Suprapubic skin (tissue), 4 donors: ENCODE data around the gene FCRL2. TPM values are rescaled to one million over a fixed set of nuclear protein-coding genes. Genes with fewer than 3 reads are reported as not detected.

Experiments
- DNase-seq, 2 donors: peaks; one replicate each; pipeline ENCODE4 v3.0.0-alpha.2; 2019; ENCODE audit warnings: low spot score in 2 of 2
- H3K27ac ChIP-seq: fragments of 200-600 bp; sonication (generic); one replicate; pipeline ENCODE4 v1.5.1; 2019
- H3K27me3 ChIP-seq: fragments of 200-600 bp; sonication (generic); one replicate; pipeline ENCODE4 v1.5.1; 2019
- H3K36me3 ChIP-seq: fragments of 200-600 bp; sonication (generic); one replicate; pipeline ENCODE4 v1.5.1; 2019
- H3K4me1 ChIP-seq: fragments of 200-600 bp; sonication (generic); one replicate; pipeline ENCODE4 v1.5.1; 2019
- H3K4me3 ChIP-seq: fragments of 200-600 bp; sonication (generic); one replicate; pipeline ENCODE4 v1.5.1; 2019; ENCODE audit warnings: mild to moderate bottlenecking
- H3K9me3 ChIP-seq: fragments of 200-600 bp; sonication (generic); one replicate; pipeline ENCODE4 v1.5.1; 2019
- EP300 ChIP-seq: sonication (generic); formaldehyde crosslinking; IDR thresholded peaks from one replicate; pipeline ENCODE4 v1.6.1; 2017; ENCODE audit warnings: antibody characterized with exemption
- POLR2A ChIP-seq, 2 donors: fragments of 450-650 bp; IDR thresholded peaks; one replicate each; pipeline ENCODE4 v1.6.1; 2017; ENCODE audit warnings: antibody characterized with exemption in 2 of 2, mild to moderate bottlenecking in 2 of 2, moderate library complexity in 2 of 2
- POLR2AphosphoS5 ChIP-seq, 3 donors: sonication (generic); formaldehyde crosslinking; IDR thresholded peaks; one replicate each; pipeline ENCODE4 v1.6.1; 2017; ENCODE audit warnings: antibody characterized with exemption in 3 of 3
- WGBS: methylation state at CpG from one replicate; pipeline ENCODE4 v1.1.5; 2018; 5-methylcytosine and 5-hydroxymethylcytosine counted together
- total RNA-seq, 4 donors: library from RNA; depleted of rRNA; stranded (reverse); fragments of >200 nt; gene quantifications; one replicate each; pipeline ENCODE4 v1.1.0, GENCODE V29; 2016
- TF ChIP-seq, protein P1 (sequence below), 2 donors: fragments of 200-600 bp in 1 of 2; fragments of 450-650 bp in 1 of 2; sonication (generic) in 1 of 2; IDR thresholded peaks; one replicate each; pipeline ENCODE4 v1.5.1; 2016 to 2019; ENCODE audit warnings: antibody characterized with exemption in 2 of 2, mild to moderate bottlenecking in 1 of 2, moderate library complexity in 1 of 2

The FCRL2 gene
- total RNA-seq, 4 donors from 2014 or later: not detected

GRCh38 chr1:157721985-157722384 is 54.9 kb downstream of the FCRL2 start:
- H3K4me1 ChIP-seq: no peaks in the 10 kb centered on the region
- H3K27ac ChIP-seq: no peak overlapping the region
- WGBS: 100% methylated on average over 1 of the region's 1 CpG
- DNase-seq: no peak
- H3K27me3 ChIP-seq: no peaks in the 10 kb centered on the region
- peaks cover 5% of the 10 kb centered on the region for H3K9me3 ChIP-seq
- no peaks in the 10 kb centered on the region for H3K36me3 ChIP-seq
- H3K4me3 ChIP-seq: no peak overlapping the region
- TF ChIP-seq POLR2AphosphoS5 (IDR thresholded peaks at IDR 0.05): no peak
- TF ChIP-seq, protein P1, sequence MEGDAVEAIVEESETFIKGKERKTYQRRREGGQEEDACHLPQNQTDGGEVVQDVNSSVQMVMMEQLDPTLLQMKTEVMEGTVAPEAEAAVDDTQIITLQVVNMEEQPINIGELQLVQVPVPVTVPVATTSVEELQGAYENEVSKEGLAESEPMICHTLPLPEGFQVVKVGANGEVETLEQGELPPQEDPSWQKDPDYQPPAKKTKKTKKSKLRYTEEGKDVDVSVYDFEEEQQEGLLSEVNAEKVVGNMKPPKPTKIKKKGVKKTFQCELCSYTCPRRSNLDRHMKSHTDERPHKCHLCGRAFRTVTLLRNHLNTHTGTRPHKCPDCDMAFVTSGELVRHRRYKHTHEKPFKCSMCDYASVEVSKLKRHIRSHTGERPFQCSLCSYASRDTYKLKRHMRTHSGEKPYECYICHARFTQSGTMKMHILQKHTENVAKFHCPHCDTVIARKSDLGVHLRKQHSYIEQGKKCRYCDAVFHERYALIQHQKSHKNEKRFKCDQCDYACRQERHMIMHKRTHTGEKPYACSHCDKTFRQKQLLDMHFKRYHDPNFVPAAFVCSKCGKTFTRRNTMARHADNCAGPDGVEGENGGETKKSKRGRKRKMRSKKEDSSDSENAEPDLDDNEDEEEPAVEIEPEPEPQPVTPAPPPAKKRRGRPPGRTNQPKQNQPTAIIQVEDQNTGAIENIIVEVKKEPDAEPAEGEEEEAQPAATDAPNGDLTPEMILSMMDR (IDR thresholded peaks at IDR 0.05): no peak
- TF ChIP-seq POLR2A (IDR thresholded peaks at IDR 0.05): no peak
- TF ChIP-seq EP300: no peak

GRCh38 chr1:157715736-157716135 is 61.2 kb downstream of the FCRL2 start:
- Histone ChIP-seq H3K27me3 (no peaks in the 10 kb centered on the region), H3K9me3 (no peaks in the 10 kb centered on the region), H3K36me3 (no peaks in the 10 kb centered on the region), H3K4me3 (no peak overlapping the region), H3K27ac (no peak overlapping the region), H3K4me1 (no peaks in the 10 kb centered on the region)
- no peak for DNase-seq
- TF ChIP-seq POLR2A (IDR thresholded peaks at IDR 0.05) (no peak), POLR2AphosphoS5 (IDR thresholded peaks at IDR 0.05) (no peak), EP300 (no peak)
- TF ChIP-seq, protein P1 (IDR thresholded peaks at IDR 0.05): no peak
- WGBS: 74% methylated on average over 5 of the region's 5 CpGs

- DNase-seq: no peak
- Histone ChIP-seq H3K36me3 (no peaks in the 10 kb centered on the region), H3K4me3 (no peak overlapping the region), H3K27ac (no peak overlapping the region), H3K9me3 (no peaks in the 10 kb centered on the region), H3K27me3 (no peaks in the 10 kb centered on the region), H3K4me1 (no peaks in the 10 kb centered on the region)
- no peak for TF ChIP-seq POLR2AphosphoS5 (IDR thresholded peaks at IDR 0.05)
- no peak for TF ChIP-seq EP300
- TF ChIP-seq, protein P1 (IDR thresholded peaks at IDR 0.05): no peak
- TF ChIP-seq POLR2A (IDR thresholded peaks at IDR 0.05): no peak
Observed at GRCh38 chr1:157711802-157712201, 65.1 kb downstream of the FCRL2 start.

GRCh38 chr1:157704878-157705277 is 72.1 kb downstream of the FCRL2 start:
- TF ChIP-seq, protein P1 (IDR thresholded peaks at IDR 0.05): no peak
- TF ChIP-seq POLR2AphosphoS5 (IDR thresholded peaks at IDR 0.05) (no peak), EP300 (no peak), POLR2A (IDR thresholded peaks at IDR 0.05) (no peak)
- no peak for DNase-seq
- Histone ChIP-seq H3K4me1 (no peaks in the 10 kb centered on the region), H3K27ac (no peak overlapping the region), H3K9me3 (no peaks in the 10 kb centered on the region), H3K4me3 (no peak overlapping the region), H3K27me3 (no peaks in the 10 kb centered on the region), H3K36me3 (no peaks in the 10 kb centered on the region)

DNA sequence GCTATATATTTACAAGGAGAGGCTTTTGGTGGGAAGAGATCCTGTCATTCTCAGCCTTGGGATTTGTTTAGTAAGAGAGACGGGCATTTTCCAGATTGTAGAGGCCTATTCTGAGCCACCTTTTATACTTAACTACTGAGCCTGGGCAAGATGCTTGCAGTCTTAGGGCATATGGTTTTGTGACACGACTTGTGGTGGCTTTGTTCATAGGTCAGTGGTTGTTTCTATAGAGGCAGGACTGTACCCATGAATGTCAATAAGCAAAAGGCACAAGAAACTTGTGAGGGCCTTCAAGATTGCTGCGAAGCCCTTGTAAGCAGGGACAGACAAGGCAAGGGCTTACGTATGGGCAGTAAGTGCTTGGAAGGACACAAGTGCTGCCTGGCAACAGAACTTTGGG is 73.0 kb downstream of the FCRL2 start:
- no peaks in the 10 kb centered on the region for H3K4me1 ChIP-seq
- H3K36me3 ChIP-seq: no peaks in the 10 kb centered on the region
- no peak overlapping the region for H3K4me3 ChIP-seq
- DNase-seq: no peak
- H3K9me3 ChIP-seq: no peaks in the 10 kb centered on the region
- TF ChIP-seq, protein P1 (IDR thresholded peaks at IDR 0.05): no peak
- no peak for TF ChIP-seq POLR2AphosphoS5 (IDR thresholded peaks at IDR 0.05)
- TF ChIP-seq EP300: no peak
- TF ChIP-seq POLR2A (IDR thresholded peaks at IDR 0.05): no peak
- H3K27ac ChIP-seq: no peak overlapping the region
- H3K27me3 ChIP-seq: peaks cover 4% of the 10 kb centered on the region
- 83% methylated on average over 4 of the region's 4 CpGs for WGBS
